Erythroblast (primary cell): ENCODE data around the gene MATN3.

ENCODE experiments used
- GATA1 ChIP-seq: IDR thresholded peaks from 2 replicates; pipeline ENCODE4 v1.6.1; 2011; ENCODE audit warnings: low read depth, mild to moderate bottlenecking, control low read depth, low read length, moderate library complexity
- POLR2A ChIP-seq: IDR thresholded peaks from 2 replicates; pipeline ENCODE4 v1.6.1; 2011; ENCODE audit warnings: mild to moderate bottlenecking, low read length

DNA sequence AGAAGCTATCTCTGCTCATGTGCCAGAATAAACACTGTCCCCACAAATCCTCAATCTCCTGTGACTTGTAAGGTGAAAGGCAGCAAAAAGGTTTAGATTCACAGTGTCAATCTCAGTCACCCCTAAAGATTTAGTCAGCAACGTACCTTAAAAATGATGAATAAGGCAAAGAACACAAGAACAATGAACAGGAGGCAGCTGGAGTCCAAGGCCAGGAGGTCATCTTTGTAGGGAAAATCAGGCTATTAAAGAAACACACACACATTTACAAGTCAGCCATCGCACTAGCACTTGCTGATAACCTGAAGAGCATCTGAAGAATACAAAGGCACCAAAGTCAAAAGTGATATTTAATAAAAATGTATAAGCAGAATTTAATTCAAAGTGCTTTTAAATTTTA, 22.4 kb upstream of the MATN3 start:
- TF ChIP-seq POLR2A = no peak
- no peak for TF ChIP-seq GATA1
